Parathyroid adenoma (tissue), 2 donors: Measurements from ENCODE around the gene HMGCS2.
A peak's percentile ranks its signal among the peaks of the same experiment; 100 is the strongest.

ENCODE experiments used
- H2AFZ ChIP-seq: fragments of 300-600 bp; sonication (generic); one replicate; pipeline ENCODE4 v1.7.0; 2017; ENCODE audit warnings: antibody characterized with exemption, mild to moderate bottlenecking
- H3K27ac ChIP-seq: fragments of 300-600 bp; sonication (generic); one replicate; pipeline ENCODE4 v1.7.0; 2017
- H3K27me3 ChIP-seq: fragments of 300-600 bp; sonication (generic); one replicate; pipeline ENCODE4 v1.7.0; 2017; ENCODE audit warnings: low read length; ENCODE audit not compliant: control insufficient read depth, insufficient read depth
- H3K36me3 ChIP-seq: fragments of 300-600 bp; sonication (generic); one replicate; pipeline ENCODE4 v1.7.0; 2017; ENCODE audit warnings: low read length; ENCODE audit not compliant: control insufficient read depth, insufficient read depth
- H3K4me1 ChIP-seq: fragments of 300-600 bp; sonication (generic); one replicate; pipeline ENCODE4 v1.7.0; 2017; ENCODE audit warnings: control low read depth
- H3K4me2 ChIP-seq: fragments of 300-600 bp; sonication (generic); one replicate; pipeline ENCODE4 v1.7.0; 2017; ENCODE audit warnings: low read length
- H3K4me3 ChIP-seq: fragments of 300-600 bp; sonication (generic); one replicate; pipeline ENCODE4 v1.7.0; 2017; ENCODE audit warnings: low read depth, low read length
- H3K79me2 ChIP-seq: fragments of 300-600 bp; sonication (generic); one replicate; pipeline ENCODE4 v1.7.0; 2017; ENCODE audit warnings: control low read depth
- H3K9ac ChIP-seq: fragments of 300-600 bp; sonication (generic); one replicate; pipeline ENCODE4 v1.7.0; 2017; ENCODE audit warnings: mild to moderate bottlenecking
- H3K9me3 ChIP-seq: fragments of 300-600 bp; sonication (generic); one replicate; pipeline ENCODE4 v1.7.0; 2017; ENCODE audit warnings: low read length; ENCODE audit not compliant: control insufficient read depth
- TF ChIP-seq, protein P1 (sequence below): fragments of 300-600 bp; sonication (generic); IDR thresholded peaks from one replicate; pipeline ENCODE4 v1.7.0; 2017; ENCODE audit warnings: antibody characterized with exemption, mild to moderate bottlenecking
- donor health status: primary hyperparathyroidism.

Gene HMGCS2

DNA sequence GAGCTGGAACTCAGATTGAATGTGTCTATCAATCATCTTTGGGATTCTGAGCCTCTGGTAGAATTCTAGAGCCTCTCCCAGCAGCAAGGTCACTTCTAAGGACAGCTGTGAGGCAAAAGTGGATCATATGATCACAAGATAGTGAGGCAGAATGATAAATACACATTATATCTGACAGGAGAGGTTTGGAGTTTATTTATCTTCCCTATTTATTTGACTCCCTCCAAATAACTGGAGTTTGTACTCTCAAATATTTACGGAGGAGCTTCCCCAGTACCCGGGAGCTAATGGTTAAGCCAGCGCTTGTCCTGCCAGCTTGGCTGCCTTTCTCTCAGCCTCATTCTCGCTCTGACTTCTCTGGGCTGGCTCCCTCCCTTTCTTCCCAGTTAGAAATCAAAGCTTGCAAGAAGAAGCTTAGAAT is 2.3 kb downstream of the HMGCS2 start:
- Histone ChIP-seq H3K4me1 (peaks cover 17% of the 10 kb centered on the region), H3K4me2 (peak overlapping the region; percentile 34), H3K4me3 (peak overlapping the region; percentile 7), H3K79me2 (no peaks in the 10 kb centered on the region), H3K27me3 (no peaks in the 10 kb centered on the region), H2AFZ (peak overlapping the region; percentile 62), H3K9me3 (no peaks in the 10 kb centered on the region), H3K9ac (no peak overlapping the region), H3K36me3 (no peaks in the 10 kb centered on the region), H3K27ac (peak overlapping the region; percentile 54)
- TF ChIP-seq, protein P1, sequence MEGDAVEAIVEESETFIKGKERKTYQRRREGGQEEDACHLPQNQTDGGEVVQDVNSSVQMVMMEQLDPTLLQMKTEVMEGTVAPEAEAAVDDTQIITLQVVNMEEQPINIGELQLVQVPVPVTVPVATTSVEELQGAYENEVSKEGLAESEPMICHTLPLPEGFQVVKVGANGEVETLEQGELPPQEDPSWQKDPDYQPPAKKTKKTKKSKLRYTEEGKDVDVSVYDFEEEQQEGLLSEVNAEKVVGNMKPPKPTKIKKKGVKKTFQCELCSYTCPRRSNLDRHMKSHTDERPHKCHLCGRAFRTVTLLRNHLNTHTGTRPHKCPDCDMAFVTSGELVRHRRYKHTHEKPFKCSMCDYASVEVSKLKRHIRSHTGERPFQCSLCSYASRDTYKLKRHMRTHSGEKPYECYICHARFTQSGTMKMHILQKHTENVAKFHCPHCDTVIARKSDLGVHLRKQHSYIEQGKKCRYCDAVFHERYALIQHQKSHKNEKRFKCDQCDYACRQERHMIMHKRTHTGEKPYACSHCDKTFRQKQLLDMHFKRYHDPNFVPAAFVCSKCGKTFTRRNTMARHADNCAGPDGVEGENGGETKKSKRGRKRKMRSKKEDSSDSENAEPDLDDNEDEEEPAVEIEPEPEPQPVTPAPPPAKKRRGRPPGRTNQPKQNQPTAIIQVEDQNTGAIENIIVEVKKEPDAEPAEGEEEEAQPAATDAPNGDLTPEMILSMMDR: no peak

DNA sequence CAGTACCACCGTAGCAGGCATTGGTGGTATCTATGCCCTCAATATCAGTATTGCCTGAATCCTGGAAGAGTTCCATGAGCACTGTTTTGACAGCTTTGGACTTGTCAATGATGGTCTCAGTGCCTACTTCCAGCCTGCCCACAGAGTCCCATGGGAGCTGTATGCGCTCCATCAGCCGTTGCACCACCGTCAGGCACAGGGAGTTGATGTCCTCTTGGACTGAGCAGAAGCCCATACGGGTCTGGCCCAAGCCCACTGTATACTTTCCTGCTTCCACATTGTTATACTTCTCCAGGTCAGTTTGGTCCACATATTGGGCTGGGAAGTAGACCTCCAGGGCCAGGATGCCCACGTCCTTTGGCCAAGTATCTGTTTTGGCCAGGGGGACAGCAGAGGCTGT is 4.5 kb downstream of the HMGCS2 start:
- no peaks in the 10 kb centered on the region for H3K79me2 ChIP-seq
- no peak overlapping the region for H3K9ac ChIP-seq
- H3K4me1 ChIP-seq: peaks cover 11% of the 10 kb centered on the region
- H3K27me3 ChIP-seq: no peaks in the 10 kb centered on the region
- no peak overlapping the region for H3K4me2 ChIP-seq
- H3K9me3 ChIP-seq: no peaks in the 10 kb centered on the region
- TF ChIP-seq, protein P1: no peak
- H3K4me3 ChIP-seq: no peak overlapping the region
- H2AFZ ChIP-seq: no peak overlapping the region
- H3K36me3 ChIP-seq: no peaks in the 10 kb centered on the region
- no peak overlapping the region for H3K27ac ChIP-seq

DNA sequence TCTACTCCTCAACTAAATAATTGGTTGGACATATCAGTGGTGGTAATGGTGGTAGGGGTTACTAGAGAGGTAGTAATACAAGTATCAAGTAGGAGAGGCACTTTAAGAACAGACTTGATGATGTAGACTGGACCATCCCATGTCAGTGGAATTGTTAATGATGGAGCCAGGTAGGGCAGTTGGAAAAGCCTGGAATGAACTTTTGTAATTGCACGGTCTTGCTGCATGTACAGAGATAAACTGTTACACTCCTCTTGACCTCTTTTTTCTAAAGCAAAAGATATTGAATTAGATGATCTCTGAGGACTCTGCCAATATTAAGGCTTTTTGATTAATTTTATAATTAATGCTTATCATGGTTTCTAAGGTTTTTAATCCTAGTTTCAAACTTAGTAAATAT is 5.8 kb downstream of the HMGCS2 start:
- H3K79me2 ChIP-seq: no peaks in the 10 kb centered on the region
- no peaks in the 10 kb centered on the region for H3K9me3 ChIP-seq
- H3K4me2 ChIP-seq: no peak overlapping the region
- no peak overlapping the region for H3K9ac ChIP-seq
- no peak overlapping the region for H3K4me3 ChIP-seq
- H3K27me3 ChIP-seq: no peaks in the 10 kb centered on the region
- H3K4me1 ChIP-seq: peaks cover 5% of the 10 kb centered on the region
- H3K36me3 ChIP-seq: no peaks in the 10 kb centered on the region
- no peak overlapping the region for H2AFZ ChIP-seq
- no peak overlapping the region for H3K27ac ChIP-seq
- TF ChIP-seq, protein P1: no peak

DNA sequence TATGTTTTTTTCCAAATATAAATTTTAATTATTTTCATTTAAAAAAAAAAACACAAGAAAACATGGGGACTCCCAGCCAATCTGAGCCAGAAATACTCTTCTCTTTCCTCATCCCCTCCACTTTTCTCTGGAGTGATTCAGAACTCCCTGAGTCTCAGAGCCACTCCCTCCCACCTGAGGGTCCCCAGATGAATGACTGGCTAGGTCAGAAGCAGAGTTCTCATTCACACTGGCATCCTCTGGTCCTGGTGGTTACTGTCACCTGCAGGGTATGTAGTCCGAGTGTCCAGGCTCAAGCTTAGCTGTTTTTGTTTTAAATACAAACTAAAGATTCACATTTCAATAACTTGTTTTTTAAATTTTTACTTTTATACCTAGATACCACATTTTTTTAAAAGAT is 6.3 kb downstream of the HMGCS2 start:
- TF ChIP-seq, protein P1: no peak
- no peaks in the 10 kb centered on the region for H3K27me3 ChIP-seq
- no peak overlapping the region for H3K9ac ChIP-seq
- no peak overlapping the region for H3K27ac ChIP-seq
- H3K4me3 ChIP-seq: no peak overlapping the region
- H3K4me1 ChIP-seq: peaks cover 2% of the 10 kb centered on the region
- no peaks in the 10 kb centered on the region for H3K79me2 ChIP-seq
- no peaks in the 10 kb centered on the region for H3K9me3 ChIP-seq
- no peak overlapping the region for H2AFZ ChIP-seq
- no peaks in the 10 kb centered on the region for H3K36me3 ChIP-seq
- H3K4me2 ChIP-seq: no peak overlapping the region

DNA sequence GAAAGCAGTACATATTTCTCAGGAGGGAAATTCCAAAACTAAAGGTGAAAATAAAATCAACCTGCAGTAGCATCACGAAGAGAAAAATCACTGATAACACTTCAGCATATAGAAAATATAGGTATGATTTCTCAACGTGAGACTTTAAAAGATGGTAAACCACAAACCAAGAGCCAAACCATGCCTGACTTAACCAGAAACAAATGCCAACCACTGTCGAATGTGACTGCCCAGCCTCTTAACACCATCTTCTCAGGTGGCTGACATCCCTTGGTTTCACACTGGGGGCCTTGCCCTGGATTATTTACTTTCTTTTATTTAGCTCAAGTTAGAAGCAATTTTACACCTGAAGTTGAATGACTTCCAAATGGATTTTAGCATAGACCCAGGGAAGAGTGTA is 10.1 kb downstream of the HMGCS2 start:
- no peaks in the 10 kb centered on the region for H3K36me3 ChIP-seq
- TF ChIP-seq, protein P1: no peak
- no peaks in the 10 kb centered on the region for H3K4me1 ChIP-seq
- H3K27me3 ChIP-seq: no peaks in the 10 kb centered on the region
- no peaks in the 10 kb centered on the region for H3K9me3 ChIP-seq
- H3K4me2 ChIP-seq: no peak overlapping the region
- H3K4me3 ChIP-seq: no peak overlapping the region
- H3K27ac ChIP-seq: no peak overlapping the region
- no peak overlapping the region for H2AFZ ChIP-seq
- no peaks in the 10 kb centered on the region for H3K79me2 ChIP-seq
- no peak overlapping the region for H3K9ac ChIP-seq
